ENCODE results near the gene TNNT2. TPM values are rescaled to one million over a fixed set of nuclear protein-coding genes. Genes with fewer than 3 reads are reported as not detected.

Gene TNNT2
- total RNA-seq, 2 experiments from 2014 or later: not detected

GRCh38 chr1:201404055-201404454, 26.6 kb upstream of the TNNT2 start:
- Histone ChIP-seq H3K4me1 (ENCODE audit: insufficient read depth, low read length, poor library complexity, severe bottlenecking) (no peaks in the 10 kb centered on the region), H3K4me2 (ENCODE audit: low read length) (no peak overlapping the region), H4K20me1 (ENCODE audit: insufficient read depth, low read length) (no peaks in the 10 kb centered on the region), H3K36me3 (ENCODE audit: insufficient read depth, low read length) (no peaks in the 10 kb centered on the region), H3K27ac (ENCODE audit: low read depth, low read length, poor library complexity, severe bottlenecking) (no peak overlapping the region), H3K9me3 (ENCODE audit: low read length) (no peaks in the 10 kb centered on the region), H3K4me3 (ENCODE audit: low read depth, low read length, poor library complexity, severe bottlenecking) (no peak overlapping the region), H3K79me2 (ENCODE audit: insufficient read depth, low read depth, low read length) (no peaks in the 10 kb centered on the region), H2AFZ (ENCODE audit: low read length) (no peak overlapping the region), H3K9me2 (ENCODE audit: insufficient read depth, low read length) (no peaks in the 10 kb centered on the region)
- BruUV-seq (replicated peaks): no TSS peak
- ChIA-PET CTCF (ENCODE audit: unreplicated experiment) (interaction anchor here (0.5 kb wide), 1 partner anchor 261 kb away, joined by 3 read pairs; no protein-coding TSS in a partner anchor), POLR2A (no interaction called here)
- no peak for DNase-seq (ENCODE audit: low spot score)
- intact Hi-C loops (cut with micrococcal nuclease; ENCODE audit: unreplicated experiment): no loop called here
- no peak for TF ChIP-seq EZH2phosphoT487 (IDR thresholded peaks at IDR 0.05; ENCODE audit: borderline replicate concordance, low read depth, low read length)
- TF ChIP-seq, protein P1, sequence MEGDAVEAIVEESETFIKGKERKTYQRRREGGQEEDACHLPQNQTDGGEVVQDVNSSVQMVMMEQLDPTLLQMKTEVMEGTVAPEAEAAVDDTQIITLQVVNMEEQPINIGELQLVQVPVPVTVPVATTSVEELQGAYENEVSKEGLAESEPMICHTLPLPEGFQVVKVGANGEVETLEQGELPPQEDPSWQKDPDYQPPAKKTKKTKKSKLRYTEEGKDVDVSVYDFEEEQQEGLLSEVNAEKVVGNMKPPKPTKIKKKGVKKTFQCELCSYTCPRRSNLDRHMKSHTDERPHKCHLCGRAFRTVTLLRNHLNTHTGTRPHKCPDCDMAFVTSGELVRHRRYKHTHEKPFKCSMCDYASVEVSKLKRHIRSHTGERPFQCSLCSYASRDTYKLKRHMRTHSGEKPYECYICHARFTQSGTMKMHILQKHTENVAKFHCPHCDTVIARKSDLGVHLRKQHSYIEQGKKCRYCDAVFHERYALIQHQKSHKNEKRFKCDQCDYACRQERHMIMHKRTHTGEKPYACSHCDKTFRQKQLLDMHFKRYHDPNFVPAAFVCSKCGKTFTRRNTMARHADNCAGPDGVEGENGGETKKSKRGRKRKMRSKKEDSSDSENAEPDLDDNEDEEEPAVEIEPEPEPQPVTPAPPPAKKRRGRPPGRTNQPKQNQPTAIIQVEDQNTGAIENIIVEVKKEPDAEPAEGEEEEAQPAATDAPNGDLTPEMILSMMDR (conservative IDR thresholded peaks at IDR 0.05; ENCODE audit: low read length): no peak

DNA sequence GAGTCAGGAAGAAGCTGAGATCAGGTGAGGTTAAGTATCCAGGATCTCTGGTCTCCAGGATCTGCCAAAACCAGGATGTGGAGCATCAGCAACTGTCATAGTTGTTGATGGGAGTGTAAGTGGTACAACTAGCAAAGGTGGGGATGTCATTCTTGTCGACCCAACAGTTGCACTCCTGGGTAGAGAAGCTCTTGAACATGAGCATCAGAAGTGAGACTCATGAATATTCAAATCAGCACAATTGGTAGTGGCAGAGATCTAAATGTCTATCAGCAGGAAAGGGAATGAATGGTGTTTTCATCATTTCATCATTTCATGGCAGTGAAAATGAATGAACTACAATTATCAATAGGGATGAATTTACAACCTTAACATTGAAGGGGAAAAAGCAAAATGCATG, 25.9 kb upstream of the TNNT2 start:
- H3K36me3 ChIP-seq (ENCODE audit: insufficient read depth, low read length): no peaks in the 10 kb centered on the region
- H4K20me1 ChIP-seq (ENCODE audit: insufficient read depth, low read length): no peaks in the 10 kb centered on the region
- H2AFZ ChIP-seq (ENCODE audit: low read length): no peak overlapping the region
- H3K4me3 ChIP-seq (ENCODE audit: low read depth, low read length, poor library complexity, severe bottlenecking): no peak overlapping the region
- ChIA-PET CTCF (ENCODE audit: unreplicated experiment) (no interaction called here), POLR2A (interaction anchor here (0.6 kb wide), 1 partner anchor 521 kb away, joined by 3 read pairs; no protein-coding TSS in a partner anchor)
- no peak for DNase-seq (ENCODE audit: low spot score)
- intact Hi-C loops (cut with micrococcal nuclease; ENCODE audit: unreplicated experiment): no loop called here
- H3K9me3 ChIP-seq (ENCODE audit: low read length): no peaks in the 10 kb centered on the region
- H3K4me1 ChIP-seq (ENCODE audit: insufficient read depth, low read length, poor library complexity, severe bottlenecking): no peaks in the 10 kb centered on the region
- no peak for TF ChIP-seq EZH2phosphoT487 (IDR thresholded peaks at IDR 0.05; ENCODE audit: borderline replicate concordance, low read depth, low read length)
- TF ChIP-seq, protein P1 (conservative IDR thresholded peaks at IDR 0.05; ENCODE audit: low read length): no peak
- H3K9me2 ChIP-seq (ENCODE audit: insufficient read depth, low read length): no peaks in the 10 kb centered on the region
- BruUV-seq (replicated peaks): no TSS peak
- H3K79me2 ChIP-seq (ENCODE audit: insufficient read depth, low read depth, low read length): no peaks in the 10 kb centered on the region
- no peak overlapping the region for H3K27ac ChIP-seq (ENCODE audit: low read depth, low read length, poor library complexity, severe bottlenecking)
- H3K4me2 ChIP-seq (ENCODE audit: low read length): no peak overlapping the region

GRCh38 chr1:201401700-201402099, 24.2 kb upstream of the TNNT2 start:
- no TSS peak for BruUV-seq (replicated peaks)
- H3K9me3 ChIP-seq (ENCODE audit: low read length): no peaks in the 10 kb centered on the region
- H3K4me3 ChIP-seq (ENCODE audit: low read depth, low read length, poor library complexity, severe bottlenecking): no peak overlapping the region
- H4K20me1 ChIP-seq (ENCODE audit: insufficient read depth, low read length): no peaks in the 10 kb centered on the region
- H3K9me2 ChIP-seq (ENCODE audit: insufficient read depth, low read length): no peaks in the 10 kb centered on the region
- H3K36me3 ChIP-seq (ENCODE audit: insufficient read depth, low read length): no peaks in the 10 kb centered on the region
- TF ChIP-seq, protein P1 (conservative IDR thresholded peaks at IDR 0.05; ENCODE audit: low read length): no peak
- no peak for TF ChIP-seq EZH2phosphoT487 (IDR thresholded peaks at IDR 0.05; ENCODE audit: borderline replicate concordance, low read depth, low read length)
- ChIA-PET CTCF (ENCODE audit: unreplicated experiment) (no interaction called here), POLR2A (no interaction called here)
- no peak overlapping the region for H2AFZ ChIP-seq (ENCODE audit: low read length)
- no peak for DNase-seq (ENCODE audit: low spot score)
- H3K79me2 ChIP-seq (ENCODE audit: insufficient read depth, low read depth, low read length): no peaks in the 10 kb centered on the region
- no peaks in the 10 kb centered on the region for H3K4me1 ChIP-seq (ENCODE audit: insufficient read depth, low read length, poor library complexity, severe bottlenecking)
- intact Hi-C loops (cut with micrococcal nuclease; ENCODE audit: unreplicated experiment): no loop called here
- no peak overlapping the region for H3K27ac ChIP-seq (ENCODE audit: low read depth, low read length, poor library complexity, severe bottlenecking)
- no peak overlapping the region for H3K4me2 ChIP-seq (ENCODE audit: low read length)
